Peyer's patch (tissue), 4 donors: ENCODE measurements around the gene DBNL. TPM values are rescaled to one million over a fixed set of nuclear protein-coding genes. Genes with fewer than 3 reads are reported as not detected.

Experiments
- DNase-seq, 3 donors: peaks; one replicate each; pipeline ENCODE4 v3.0.0-alpha.2; 2017 to 2019
- H3K27ac ChIP-seq, 4 donors: fragments of 200-600 bp; sonication (generic); one replicate each; pipeline ENCODE4 v1.5.1; 2016 to 2019
- H3K27me3 ChIP-seq, 2 donors: fragments of 200-600 bp; sonication (generic); one replicate each; pipeline ENCODE4 v1.5.1; 2019
- H3K36me3 ChIP-seq, 3 donors: fragments of 200-600 bp; sonication (generic); one replicate each; pipeline ENCODE4 v1.5.1; 2016 to 2019
- H3K4me1 ChIP-seq, 4 donors: fragments of 200-600 bp; sonication (generic); one replicate each; pipeline ENCODE4 v1.5.1; 2016 to 2019
- H3K4me3 ChIP-seq, 4 donors: fragments of 200-600 bp; sonication (generic); 1 replicate in 3 of 4; 2 replicates in 1 of 4; pipeline ENCODE4 v1.5.1; 2016 to 2019; ENCODE audit warnings: mild to moderate bottlenecking in 1 of 4
- H3K9me3 ChIP-seq, 4 donors: fragments of 200-600 bp; sonication (generic); one replicate each; pipeline ENCODE4 v1.5.1; 2016 to 2019; ENCODE audit warnings: mild to moderate bottlenecking in 1 of 4
- POLR2A ChIP-seq, 2 donors: fragments of 450-650 bp; IDR thresholded peaks; one replicate each; pipeline ENCODE4 v1.5.1; 2017; ENCODE audit warnings: antibody characterized with exemption in 2 of 2, mild to moderate bottlenecking in 2 of 2, moderate library complexity in 2 of 2
- total RNA-seq, 4 donors: library from RNA; depleted of rRNA; stranded (reverse); fragments of >200 nt; gene quantifications; one replicate each; pipeline ENCODE4 v1.1.0, GENCODE V29; 2016
- TF ChIP-seq, protein P1 (sequence below), 6 experiments: fragments of 450-650 bp in 4 of 6; fragments of 200-600 bp in 2 of 6; sonication (generic) in 1 of 6; IDR thresholded peaks; one replicate each; pipeline ENCODE4 v1.5.1; 2017 to 2019; ENCODE audit warnings: antibody characterized with exemption in 6 of 6, mild to moderate bottlenecking in 3 of 6, moderate library complexity in 1 of 6

DBNL gene
- total RNA-seq, 4 donors from 2014 or later: 100 to 303 (median 111) TPM

DNA sequence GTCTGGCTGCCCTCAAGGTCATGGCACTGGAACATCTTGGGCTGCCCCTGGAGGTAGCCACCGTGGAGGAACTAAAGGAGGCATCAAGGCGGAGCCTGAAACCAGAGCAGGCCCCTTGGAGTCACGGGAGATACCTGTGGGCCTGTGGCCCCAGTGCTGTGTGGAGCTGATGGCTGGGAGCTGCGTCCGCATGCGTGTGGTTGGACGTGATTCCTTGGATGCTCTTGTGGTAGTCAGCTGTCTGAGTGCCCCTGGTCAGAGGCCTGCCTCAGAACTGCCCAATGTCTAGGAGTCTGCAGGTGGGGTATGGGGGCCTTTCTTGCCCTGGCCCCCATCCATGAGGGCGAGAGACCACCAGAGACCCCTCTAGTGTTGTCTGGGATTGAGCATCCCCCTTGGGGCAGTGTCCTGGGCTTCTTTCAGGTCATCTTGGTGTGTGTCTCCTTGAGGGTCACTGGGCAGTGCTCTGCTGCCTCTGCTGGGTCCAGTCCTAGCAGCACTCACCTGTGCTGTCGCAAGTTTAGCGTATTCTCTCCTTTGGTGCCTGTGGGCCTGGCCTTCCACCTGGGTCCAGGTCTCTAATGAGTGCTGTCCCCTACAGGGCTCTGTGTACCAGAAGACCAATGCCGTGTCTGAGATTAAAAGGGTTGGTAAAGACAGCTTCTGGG, 12.8 kb downstream of the DBNL start:
- peak in 2 of 3 donors; percentile 12 to 42 for DNase-seq
- Histone ChIP-seq H3K36me3 (peaks cover 0 to 96% (median 0%) of the 10 kb centered on the region in 3 donors), H3K27ac (peak overlapping the region in 1 of 4 donors; percentile 79), H3K27me3 (no peaks in the 10 kb centered on the region), H3K9me3 (no peaks in the 10 kb centered on the region), H3K4me3 (no peak overlapping the region), H3K4me1 (peaks cover 0 to 21% (median 0%) of the 10 kb centered on the region in 4 donors)
- TF ChIP-seq POLR2A (IDR thresholded peaks at IDR 0.05): no peak
- TF ChIP-seq, protein P1, sequence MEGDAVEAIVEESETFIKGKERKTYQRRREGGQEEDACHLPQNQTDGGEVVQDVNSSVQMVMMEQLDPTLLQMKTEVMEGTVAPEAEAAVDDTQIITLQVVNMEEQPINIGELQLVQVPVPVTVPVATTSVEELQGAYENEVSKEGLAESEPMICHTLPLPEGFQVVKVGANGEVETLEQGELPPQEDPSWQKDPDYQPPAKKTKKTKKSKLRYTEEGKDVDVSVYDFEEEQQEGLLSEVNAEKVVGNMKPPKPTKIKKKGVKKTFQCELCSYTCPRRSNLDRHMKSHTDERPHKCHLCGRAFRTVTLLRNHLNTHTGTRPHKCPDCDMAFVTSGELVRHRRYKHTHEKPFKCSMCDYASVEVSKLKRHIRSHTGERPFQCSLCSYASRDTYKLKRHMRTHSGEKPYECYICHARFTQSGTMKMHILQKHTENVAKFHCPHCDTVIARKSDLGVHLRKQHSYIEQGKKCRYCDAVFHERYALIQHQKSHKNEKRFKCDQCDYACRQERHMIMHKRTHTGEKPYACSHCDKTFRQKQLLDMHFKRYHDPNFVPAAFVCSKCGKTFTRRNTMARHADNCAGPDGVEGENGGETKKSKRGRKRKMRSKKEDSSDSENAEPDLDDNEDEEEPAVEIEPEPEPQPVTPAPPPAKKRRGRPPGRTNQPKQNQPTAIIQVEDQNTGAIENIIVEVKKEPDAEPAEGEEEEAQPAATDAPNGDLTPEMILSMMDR (IDR thresholded peaks at IDR 0.05): no peak

GRCh38 chr7:44057849-44058758, 13.6 kb downstream of the DBNL start:
- Histone ChIP-seq H3K36me3 (peaks cover 0 to 89% (median 0%) of the 10 kb centered on the region in 3 donors), H3K9me3 (no peaks in the 10 kb centered on the region), H3K27me3 (no peaks in the 10 kb centered on the region), H3K4me3 (no peak overlapping the region), H3K4me1 (peaks cover 0 to 21% (median 0%) of the 10 kb centered on the region in 4 donors), H3K27ac (peak overlapping the region in 1 of 4 donors; percentile 79)
- DNase-seq: peak in 2 of 3 donors; percentile 72 to 74
- TF ChIP-seq POLR2A (IDR thresholded peaks at IDR 0.05): no peak
- TF ChIP-seq, protein P1 (IDR thresholded peaks at IDR 0.05): peak in 1 of 6 experiments; percentile 19

- Histone ChIP-seq H3K4me3 (no peak overlapping the region), H3K4me1 (peaks cover 0 to 21% (median 1%) of the 10 kb centered on the region in 4 donors), H3K27me3 (no peaks in the 10 kb centered on the region), H3K9me3 (no peaks in the 10 kb centered on the region), H3K36me3 (peaks cover 0 to 83% (median 0%) of the 10 kb centered on the region in 3 donors), H3K27ac (peak overlapping the region in 2 of 4 donors; percentile 61 to 79)
- DNase-seq: no peak
- TF ChIP-seq, protein P1 (IDR thresholded peaks at IDR 0.05): no peak
- TF ChIP-seq POLR2A (IDR thresholded peaks at IDR 0.05): no peak
These were observed 14.3 kb downstream of the DBNL start for GRCh38 chr7:44058759-44059218.

GRCh38 chr7:44059219-44060090, 15.0 kb downstream of the DBNL start:
- H3K4me1 ChIP-seq: peaks cover 0 to 21% (median 4%) of the 10 kb centered on the region in 4 donors
- no peaks in the 10 kb centered on the region for H3K9me3 ChIP-seq
- DNase-seq: peak; percentile 41 to 86 (median 81)
- no peak for TF ChIP-seq POLR2A (IDR thresholded peaks at IDR 0.05)
- TF ChIP-seq, protein P1 (IDR thresholded peaks at IDR 0.05): no peak
- H3K27ac ChIP-seq: peak overlapping the region in 1 of 4 donors; percentile 79
- no peak overlapping the region for H3K4me3 ChIP-seq
- H3K27me3 ChIP-seq: no peaks in the 10 kb centered on the region
- H3K36me3 ChIP-seq: peaks cover 0 to 76% (median 0%) of the 10 kb centered on the region in 3 donors
